Measurements from ENCODE around the gene IFIT1B. TPM values are rescaled to one million over a fixed set of nuclear protein-coding genes. Genes with fewer than 3 reads are reported as not detected.
"Not testable (repeated sequence)": the region's sequence is repeated elsewhere in the genome, so short reads cannot be mapped to it uniquely, and the experiment has no call there.

Gene IFIT1B
- total RNA-seq, 1 donor from 2014 or later: not detected

DNA sequence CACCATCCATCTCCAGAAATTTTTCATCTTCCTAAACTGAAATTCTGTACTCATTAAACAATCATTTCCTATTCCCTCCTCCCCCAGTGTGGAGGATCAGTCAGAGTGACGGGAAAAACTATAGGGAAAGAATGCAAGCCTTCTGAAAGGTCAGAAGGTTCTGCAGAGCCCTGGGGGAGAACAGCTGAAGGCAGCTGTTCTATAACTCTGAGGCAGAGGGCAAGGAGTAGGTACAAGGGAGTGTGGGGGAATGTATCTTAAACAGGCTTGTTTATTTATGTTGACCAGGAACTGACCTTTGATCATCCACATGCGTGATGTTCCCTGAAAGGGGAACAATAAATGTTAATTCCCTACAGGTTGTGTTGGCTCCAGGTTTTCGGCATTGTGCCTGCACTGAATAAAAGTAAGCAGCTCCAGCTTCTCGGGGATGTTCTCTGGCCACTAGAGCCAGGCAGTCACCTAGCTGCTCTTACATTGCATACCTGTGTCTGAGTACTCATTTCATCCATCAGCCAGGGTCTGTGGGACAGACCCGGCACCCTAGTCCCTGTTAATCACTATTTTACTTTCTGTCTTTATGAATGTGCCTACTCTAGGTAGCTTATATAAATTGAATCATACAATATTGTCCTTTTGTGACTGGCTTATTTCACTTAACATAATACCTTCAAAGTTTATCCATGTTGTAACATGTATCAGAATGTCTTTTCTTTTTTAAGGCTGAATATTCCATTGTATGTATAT lies 20.3 kb downstream of the IFIT1B start:
- intact Hi-C loops (cut with DNase I): no loop called here
- ATAC-seq: no peak

DNA sequence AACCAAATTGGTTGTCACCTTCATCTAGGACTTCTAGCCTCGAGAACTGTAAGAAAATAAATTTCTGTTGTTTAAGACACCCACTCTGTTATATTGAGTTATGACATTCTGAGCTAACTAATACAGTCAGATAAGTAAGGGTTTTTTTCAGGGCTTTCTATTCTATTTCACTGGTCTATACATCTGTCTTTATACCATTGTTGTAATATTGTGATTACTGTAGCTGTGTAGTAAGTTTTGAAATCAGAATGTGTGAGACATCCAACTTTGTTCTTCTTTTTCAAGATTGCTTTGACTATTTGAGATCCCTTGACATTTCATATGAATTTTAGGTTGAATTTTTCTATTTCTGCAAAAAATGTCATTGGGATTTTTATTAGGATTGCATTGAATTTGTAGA lies 22.1 kb downstream of the IFIT1B start:
- ATAC-seq: no peak
- no peak for DNase-seq (ENCODE audit: missing footprints)

More for the DNA sequence above, 20.3 kb downstream of the IFIT1B start:
- DNase-seq (ENCODE audit: missing footprints): no peak

DNA sequence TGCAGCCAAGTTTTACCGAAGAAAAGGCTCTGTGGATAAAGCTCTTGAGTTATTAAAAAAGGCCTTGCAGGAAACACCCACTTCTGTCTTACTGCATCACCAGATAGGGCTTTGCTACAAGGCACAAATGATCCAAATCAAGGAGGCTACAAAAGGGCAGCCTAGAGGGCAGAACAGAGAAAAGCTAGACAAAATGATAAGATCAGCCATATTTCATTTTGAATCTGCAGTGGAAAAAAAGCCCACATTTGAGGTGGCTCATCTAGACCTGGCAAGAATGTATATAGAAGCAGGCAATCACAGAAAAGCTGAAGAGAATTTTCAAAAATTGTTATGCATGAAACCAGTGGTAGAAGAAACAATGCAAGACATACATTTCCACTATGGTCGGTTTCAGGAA lies 25.2 kb downstream of the IFIT1B start:
- ATAC-seq (no peak), DNase-seq (ENCODE audit: missing footprints) (no peak)
- intact Hi-C loops (cut with DNase I): no loop called here

More for the DNA sequence above, 22.1 kb downstream of the IFIT1B start:
- intact Hi-C loops (cut with DNase I): no loop called here

DNA sequence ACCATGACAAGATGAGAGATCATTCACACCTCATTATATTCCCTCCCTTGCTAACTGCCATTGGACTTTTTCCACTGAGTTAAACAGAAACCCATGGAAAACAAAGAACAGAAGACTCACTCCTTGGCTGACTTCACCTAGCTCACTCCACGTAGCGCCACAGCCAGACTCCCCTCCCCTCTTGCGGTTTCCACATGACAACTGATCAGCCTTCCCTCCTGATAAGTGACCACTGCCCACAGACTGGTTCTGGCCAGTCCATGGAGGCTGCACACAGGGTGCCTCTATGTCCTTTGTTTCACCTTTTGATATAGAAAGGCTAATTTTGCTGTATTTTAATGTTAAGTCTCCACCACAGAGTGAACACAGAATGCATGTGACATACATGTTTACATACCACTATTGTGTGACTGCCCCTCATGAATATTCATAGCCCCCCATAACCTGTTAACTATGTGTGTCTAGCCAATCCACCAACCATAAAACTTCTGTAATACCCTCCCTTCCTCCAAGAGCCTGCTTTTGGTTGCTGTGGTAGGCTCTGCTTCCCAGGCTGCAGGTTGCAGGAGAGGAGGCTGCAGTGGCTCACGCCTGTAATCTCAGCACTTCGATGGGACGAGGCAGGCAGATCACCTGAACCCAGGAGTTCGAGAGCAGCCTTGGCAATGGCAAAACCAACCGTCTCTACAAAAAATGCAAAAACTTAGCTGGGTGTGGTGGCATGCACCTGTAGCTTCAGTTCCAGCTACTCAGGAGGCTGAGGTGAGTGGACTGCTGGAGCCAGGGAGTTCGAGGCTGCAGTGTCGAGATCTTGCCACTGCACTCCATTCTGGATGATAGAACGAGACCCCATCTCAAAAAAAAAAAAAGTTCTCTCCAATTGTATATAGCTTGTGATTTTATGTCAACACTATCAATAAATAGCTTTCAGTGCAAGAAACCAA lies 26.5 kb downstream of the IFIT1B start:
- ATAC-seq: no peak
- intact Hi-C loops (cut with DNase I): no loop called here

DNA sequence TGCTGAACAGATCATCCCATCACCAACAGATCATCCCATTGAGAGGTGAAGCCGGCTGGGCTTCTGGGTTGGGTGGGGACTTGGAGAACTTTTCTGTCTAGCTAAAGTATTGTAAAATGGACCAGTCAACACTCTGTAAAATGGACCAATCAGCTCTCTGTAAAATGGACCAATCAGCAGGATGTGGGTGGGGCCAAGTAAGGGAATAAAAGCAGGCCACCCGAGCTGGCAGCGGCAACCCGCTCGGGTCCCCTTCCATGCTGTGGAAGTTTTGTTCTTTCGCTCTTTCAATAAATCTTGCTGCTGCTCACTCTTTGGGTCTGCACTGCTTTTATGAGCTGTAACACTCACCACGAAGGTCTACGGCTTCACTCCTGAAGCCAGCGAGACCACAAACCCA lies 28.3 kb downstream of the IFIT1B start:
- intact Hi-C loops (cut with DNase I); ATAC-seq: not testable (repeated sequence)
- peak; percentile 30 for DNase-seq (ENCODE audit: missing footprints)

More for the DNA sequence above, 26.5 kb downstream of the IFIT1B start:
- no peak for DNase-seq (ENCODE audit: missing footprints)

DNA sequence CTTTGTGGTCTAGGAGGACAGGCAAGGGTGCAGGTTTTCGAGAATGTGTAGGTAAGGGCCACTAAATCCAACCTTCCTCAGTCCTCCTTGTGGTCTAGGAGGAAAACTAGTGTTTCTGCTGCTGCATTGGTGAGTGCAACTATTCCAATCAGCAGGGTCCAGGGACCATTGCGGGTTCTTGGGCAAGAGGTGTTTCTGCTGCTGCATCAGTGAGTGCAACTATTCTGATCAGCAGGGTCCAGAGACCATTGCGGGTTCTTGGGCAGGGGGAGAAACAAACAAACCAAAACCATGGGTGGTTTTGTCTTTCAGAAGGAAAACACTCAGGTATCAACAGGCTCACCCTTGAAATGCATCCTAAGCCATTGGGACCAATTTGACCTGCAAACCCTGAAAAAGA lies 29.9 kb downstream of the IFIT1B start:
- ATAC-seq; intact Hi-C loops (cut with DNase I); DNase-seq (ENCODE audit: missing footprints): not testable (repeated sequence)

DNA sequence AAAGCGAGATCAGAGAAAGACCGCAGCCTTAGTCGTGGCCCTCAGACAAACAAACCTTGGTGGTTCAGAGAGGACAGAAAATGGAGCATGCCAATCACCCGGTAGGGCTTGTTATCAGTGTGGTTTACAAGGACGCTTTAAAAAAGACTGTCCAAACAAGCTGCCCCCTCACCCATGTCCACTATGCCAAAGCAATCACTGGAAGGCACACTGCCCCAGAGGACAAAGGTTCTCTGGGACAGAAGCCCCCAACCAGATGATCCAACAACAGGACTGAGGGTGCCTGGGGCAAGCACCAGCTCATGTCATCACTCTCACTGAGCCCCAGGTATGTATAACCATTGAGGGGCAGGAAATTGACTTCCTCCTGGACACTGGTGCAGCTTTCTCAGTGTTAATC lies 31.4 kb downstream of the IFIT1B start:
- DNase-seq (ENCODE audit: missing footprints); ATAC-seq; intact Hi-C loops (cut with DNase I): not testable (repeated sequence)

DNA sequence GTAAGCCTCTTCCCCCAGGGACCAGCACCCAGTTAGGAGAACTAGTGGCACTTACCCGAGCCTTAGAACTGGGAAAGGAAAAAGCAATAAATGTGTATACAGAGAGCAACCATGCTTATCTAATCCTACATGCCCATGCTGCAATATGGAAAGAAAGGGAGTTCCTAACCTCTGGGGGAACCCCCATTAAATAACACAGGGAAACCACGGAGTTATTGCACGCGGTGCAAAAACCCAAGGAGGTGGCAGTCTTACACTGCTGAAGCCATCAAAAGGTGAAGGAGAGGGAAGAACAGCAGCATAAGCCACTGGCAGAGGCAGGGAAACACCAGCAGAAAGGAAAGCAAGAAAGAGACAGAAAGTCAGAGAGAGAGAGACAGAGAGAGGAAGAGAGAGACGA lies 32.7 kb downstream of the IFIT1B start:
- ATAC-seq; DNase-seq (ENCODE audit: missing footprints); intact Hi-C loops (cut with DNase I): not testable (repeated sequence)

DNA sequence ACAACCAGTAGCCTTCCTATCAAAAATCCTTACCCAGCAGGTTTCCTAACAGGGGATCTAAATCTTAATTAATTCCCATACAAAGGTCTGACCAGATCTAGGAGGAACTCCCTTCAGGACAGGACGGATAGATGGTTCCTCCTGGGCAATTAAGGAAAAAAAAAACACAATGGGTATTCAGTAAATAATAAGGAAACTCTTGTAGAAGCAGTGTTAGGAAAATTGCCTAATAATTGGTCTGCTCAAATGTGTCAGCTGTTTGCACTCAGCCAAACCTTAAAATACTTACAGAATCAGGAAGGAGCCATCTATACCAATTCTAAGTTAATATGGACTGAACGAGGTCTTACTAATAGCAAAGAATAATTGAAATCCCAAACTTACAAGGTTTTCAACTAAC lies 33.3 kb downstream of the IFIT1B start:
- intact Hi-C loops (cut with DNase I); ATAC-seq; DNase-seq (ENCODE audit: missing footprints): not testable (repeated sequence)

DNA sequence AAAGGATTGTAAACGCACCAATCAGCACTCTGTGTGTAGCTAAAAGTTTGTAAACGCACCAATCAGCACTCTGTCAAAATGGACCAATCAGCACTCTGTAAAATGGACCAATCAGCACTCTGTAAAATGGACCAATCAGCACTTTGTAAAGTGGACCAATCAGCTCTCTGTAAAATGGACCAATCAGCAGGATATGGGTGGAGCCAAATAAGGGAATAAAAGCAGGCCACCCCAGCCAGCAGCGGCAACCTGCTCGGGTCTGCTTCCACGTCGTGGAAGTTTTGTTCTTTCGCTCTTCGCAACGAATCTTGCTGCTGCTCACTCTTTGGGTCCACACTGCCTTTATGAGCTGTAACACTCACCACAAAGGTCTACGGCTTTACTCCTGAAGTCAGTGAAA lies 34.4 kb downstream of the IFIT1B start:
- DNase-seq (ENCODE audit: missing footprints); ATAC-seq; intact Hi-C loops (cut with DNase I): not testable (repeated sequence)

DNA sequence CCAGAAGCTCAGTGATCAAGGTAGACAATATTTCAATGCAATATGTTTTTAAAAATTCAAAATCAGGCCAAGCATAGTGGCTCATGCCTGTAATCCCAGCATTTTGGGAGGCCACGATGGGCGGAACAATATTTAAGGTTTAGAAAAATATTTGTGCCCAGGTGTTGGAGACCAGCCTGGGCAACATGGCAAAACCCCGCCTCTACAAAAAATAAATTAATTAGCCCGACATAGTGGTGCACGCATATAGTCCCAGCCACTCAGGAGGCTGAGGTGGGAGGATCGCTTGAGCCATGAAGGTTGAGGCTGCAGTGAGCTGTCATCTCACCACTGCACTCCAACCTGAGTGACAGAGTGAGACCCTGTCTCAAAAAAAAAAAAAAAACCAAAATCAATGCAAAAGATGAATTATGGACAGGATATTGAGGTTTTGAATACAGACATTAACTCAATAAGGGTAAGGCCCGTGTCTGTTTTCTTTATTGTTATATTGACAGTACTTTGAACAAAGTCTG lies 35.6 kb downstream of the IFIT1B start:
- DNase-seq (ENCODE audit: missing footprints) (no peak), ATAC-seq (no peak)
- intact Hi-C loops (cut with DNase I): no loop called here

DNA sequence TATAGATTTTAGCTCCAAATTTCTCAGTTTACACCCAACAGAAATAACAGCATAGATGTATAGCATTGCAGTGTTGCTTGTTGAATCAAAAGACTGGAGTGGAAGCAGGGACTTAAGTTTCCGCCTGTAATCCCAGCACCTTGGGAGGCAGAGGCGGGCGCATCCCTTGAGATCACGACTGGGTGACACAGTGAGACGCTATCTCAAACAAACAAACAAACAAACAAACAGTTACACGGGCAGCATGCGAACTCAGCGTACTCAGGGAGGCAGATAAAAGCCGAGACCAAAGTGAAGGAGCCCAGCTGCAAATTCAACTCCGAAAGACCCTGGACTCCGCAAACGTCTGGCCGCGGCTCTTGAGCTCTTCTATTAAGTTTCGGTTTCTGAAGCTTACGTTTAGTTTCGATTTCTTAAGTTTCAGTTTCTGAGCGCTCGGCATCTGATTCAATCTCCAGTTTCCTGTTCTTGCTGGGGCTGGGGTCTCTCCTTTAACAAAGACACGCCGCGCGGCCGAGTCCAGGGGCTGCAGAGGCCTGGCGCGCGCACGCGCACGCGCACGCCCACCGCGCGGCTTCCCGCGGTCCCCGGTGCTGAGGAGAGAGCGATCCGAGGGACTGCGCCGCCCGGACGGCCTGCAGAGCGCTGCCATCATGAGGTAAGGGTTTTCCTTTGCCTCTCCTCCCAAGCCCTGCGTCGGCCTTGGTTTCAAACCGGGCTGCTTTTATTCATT lies 36.5 kb downstream of the IFIT1B start, which contains the start of gene IFIT5:
IFIT5 (plus strand) TSS at position 423 of the 733 bp plus-strand sequence; CDS start at position 654, 231 bp downstream.
- intact Hi-C loops (cut with DNase I): loop anchor here (1.0 kb wide), 1 partner anchor 22 kb away; the partner anchor contains the start of gene IFIT1
- peak; percentile 89 for DNase-seq (ENCODE audit: missing footprints)
- ATAC-seq: peak; percentile 95

DNA sequence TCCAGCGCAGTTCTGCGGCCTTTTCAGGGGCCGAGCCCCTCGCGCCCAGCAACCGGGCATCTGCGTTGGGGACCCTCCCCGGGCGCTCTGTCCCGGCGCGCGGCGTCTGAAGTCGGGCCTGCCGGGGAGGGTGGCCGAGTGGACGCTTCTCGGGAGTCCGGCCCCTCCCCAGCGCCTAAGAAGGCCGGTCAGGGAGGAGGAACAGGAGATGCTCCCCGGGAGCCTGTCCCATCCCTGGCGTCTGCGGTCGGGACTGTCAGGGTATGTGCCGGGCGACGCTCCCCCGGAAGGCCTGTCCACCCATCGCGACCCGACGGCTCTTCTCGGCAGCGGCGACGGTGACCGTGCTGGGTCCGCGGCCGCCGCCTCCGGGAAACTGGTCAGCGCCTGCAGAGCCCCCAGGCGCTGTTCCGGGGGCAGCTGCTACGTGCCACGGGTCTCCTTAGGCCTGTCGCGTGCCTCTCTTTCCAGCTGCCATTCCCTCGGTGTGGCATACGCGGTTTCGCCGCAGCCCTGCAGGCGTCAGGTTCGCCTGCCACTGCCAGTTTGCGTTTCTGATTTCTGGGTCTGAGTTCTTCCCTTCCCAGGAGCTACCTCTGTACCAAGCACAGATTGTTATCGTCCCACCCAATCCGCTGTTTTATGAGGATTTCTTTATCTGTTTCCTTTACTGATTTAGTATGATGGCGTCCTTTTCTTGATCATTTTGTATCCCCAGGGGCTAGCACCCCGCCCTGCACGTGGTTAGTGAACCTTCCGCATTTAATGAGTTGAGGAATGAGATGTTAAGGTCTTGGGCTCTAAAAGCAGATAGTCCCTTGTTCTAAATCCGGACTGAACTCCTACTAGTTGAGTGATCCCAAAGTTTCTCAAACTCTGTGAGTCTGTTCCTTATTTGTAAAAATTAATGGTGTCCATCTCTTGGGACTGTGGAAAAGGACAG lies 37.3 kb downstream of the IFIT1B start:
- peak; percentile 78 for ATAC-seq
- intact Hi-C loops (cut with DNase I): loop anchor here (1.0 kb wide), 1 partner anchor 23 kb away; the partner anchor contains the start of gene IFIT1
- DNase-seq (ENCODE audit: missing footprints): peak; percentile 73

DNA sequence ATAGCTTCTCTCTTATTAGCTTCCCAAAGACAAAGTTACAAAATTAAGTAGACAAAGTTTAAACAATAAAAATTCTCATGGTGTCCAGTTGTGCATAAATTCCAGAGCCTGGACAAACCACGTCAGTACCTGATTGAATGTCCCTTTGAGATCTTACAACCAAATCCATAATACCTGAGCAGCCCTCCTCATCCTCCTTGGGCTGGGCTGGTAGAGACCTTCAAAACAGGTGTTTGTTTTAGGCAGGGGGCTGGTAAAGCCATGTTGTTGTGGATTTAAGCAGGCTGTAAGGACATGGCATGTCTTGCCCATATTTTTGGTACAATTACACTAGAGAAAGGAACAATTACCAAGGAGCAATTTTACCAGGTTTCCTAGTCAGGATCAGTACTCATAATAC lies 38.6 kb downstream of the IFIT1B start:
- DNase-seq (ENCODE audit: missing footprints) (no peak), ATAC-seq (no peak)
- intact Hi-C loops (cut with DNase I): no loop called here

DNA sequence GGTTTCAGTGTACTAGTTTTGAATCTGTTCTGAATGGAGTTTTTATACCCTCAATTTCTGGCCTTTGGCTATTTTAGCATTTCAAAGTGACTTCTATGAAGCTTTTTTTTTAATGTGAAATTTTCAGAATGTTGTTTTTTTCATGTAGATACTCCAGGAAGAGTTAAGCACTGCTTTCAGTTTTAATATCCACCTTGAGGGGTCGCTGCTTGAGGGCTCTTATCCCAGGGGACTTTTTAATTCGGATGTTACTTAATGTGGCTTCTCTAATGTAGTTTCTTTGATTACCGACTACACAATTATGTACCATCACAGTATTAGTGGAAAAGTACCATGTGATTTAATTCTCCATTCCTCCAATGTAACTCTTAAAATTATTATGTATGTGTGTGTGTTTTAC lies 41.7 kb downstream of the IFIT1B start:
- intact Hi-C loops (cut with DNase I): no loop called here
- no peak for ATAC-seq
- no peak for DNase-seq (ENCODE audit: missing footprints)

DNA sequence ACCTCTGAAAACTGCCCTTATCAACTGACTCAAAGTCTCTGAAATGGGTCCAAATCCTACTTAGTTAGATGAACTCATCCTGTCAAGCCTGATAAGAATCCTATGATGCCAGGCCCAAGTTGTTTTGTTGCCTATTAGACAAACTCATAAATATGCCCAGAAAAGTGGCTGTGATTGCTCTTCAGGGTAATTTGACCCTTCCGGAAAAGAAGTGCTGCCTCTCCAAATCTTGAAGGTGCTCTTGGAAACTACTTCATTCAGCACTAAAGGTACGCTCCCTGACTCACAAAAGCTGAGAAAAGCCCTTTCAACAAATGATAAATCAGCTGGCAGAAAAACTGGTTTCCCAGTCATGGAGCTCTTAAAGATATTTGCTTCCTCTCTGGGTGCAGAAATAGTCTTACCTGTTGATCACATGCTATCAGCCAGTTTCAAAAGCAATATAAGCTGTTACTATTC lies 43.2 kb downstream of the IFIT1B start:
- intact Hi-C loops (cut with DNase I): no loop called here
- no peak for ATAC-seq
- DNase-seq (ENCODE audit: missing footprints): no peak

DNA sequence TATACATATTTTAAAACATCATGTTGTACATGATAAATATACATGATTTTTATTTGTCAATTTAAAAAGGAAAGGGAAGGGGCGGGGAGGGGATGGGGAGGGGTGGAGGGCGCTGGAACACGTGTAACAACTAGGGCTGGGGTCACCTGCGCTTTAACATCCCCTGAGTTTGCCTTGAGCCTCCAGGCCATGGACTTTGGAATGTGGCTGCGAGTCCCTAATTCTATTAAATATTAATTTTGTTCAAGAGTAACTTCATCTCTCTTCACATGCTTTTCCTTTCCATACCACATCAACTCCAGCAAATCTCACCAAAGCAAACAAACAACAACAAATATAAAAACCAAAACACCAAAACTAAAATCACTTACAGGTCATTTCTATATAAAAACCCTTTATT lies 47.1 kb downstream of the IFIT1B start:
- intact Hi-C loops (cut with DNase I): loop anchor here (5.0 kb wide), 1 partner anchor 42 kb away; no protein-coding TSS in a partner anchor
- DNase-seq (ENCODE audit: missing footprints) (no peak), ATAC-seq (no peak)

Measured in Right ventricle myocardium inferior (tissue), 1 donor.